ENCODE data around the gene HBS1L. TPM values are rescaled to one million over a fixed set of nuclear protein-coding genes. Genes with fewer than 3 reads are reported as not detected.

Gene HBS1L
- total and polyA plus RNA-seq, 9 donors, result 25.4 to 68.1 (median 55.9) TPM

DNA sequence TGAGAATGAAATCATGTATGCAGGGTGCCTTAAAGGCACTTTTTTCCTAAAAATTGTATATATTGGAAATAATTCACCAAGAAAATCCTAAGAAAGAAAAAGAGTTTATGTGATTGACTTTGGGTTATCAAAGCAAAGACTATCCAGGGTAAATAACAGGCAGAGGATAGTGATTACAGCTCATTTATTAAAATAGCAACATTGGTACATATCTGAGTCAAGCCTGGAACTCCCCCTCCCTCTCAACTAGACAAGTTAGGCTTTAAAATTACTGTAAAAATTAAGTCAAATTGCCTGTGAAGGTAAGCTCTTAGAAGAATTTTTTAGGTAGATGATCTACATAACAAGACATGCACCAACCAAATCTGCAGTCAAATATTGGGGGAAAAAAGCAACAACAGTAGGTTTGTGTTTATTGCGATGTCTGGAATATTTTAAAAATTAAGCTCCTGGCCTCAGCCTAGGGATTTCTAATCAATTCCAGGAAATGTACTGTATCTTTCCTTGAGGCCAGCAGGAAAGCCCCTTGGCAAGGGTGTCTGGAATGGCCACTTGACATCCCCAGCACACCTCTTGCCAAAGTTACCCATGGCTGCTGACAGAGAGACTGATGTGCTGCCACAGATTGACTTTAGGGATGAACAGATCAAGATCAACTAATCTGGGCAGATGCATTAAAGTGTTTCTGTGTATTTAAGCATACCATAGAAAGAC lies 31.2 kb upstream of the HBS1L start:
- DNase-seq, result no peak
- Histone ChIP-seq H3K9me3 (no peaks in the 10 kb centered on the region), H3K36me3 (no peaks in the 10 kb centered on the region), H3K27me3 (no peaks in the 10 kb centered on the region), H3K4me3 (no peak overlapping the region), H3K4me1 (ENCODE audit: insufficient read depth) (no peaks in the 10 kb centered on the region), H3K27ac (no peak overlapping the region)
- no peak for TF ChIP-seq POLR2A (IDR thresholded peaks at IDR 0.05)
- no peak for TF ChIP-seq EP300 (IDR thresholded peaks at IDR 0.05)
- TF ChIP-seq CTCF (IDR thresholded peaks at IDR 0.05), result no peak
- intact Hi-C loops (cut with DNase I), result no loop called here
- WGBS, 3 donors, result 84 to 93% (median 86%) methylated on average over 1 of the region's 1 CpG

GRCh38 chr6:135084916-135085269 lies 30.3 kb upstream of the HBS1L start:
- intact Hi-C loops (cut with DNase I), result no loop called here
- no peak for TF ChIP-seq POLR2A (IDR thresholded peaks at IDR 0.05)
- TF ChIP-seq EP300 (IDR thresholded peaks at IDR 0.05), result no peak
- TF ChIP-seq CTCF (IDR thresholded peaks at IDR 0.05), result no peak
- Histone ChIP-seq H3K4me1 (ENCODE audit: insufficient read depth) (no peaks in the 10 kb centered on the region), H3K9me3 (no peaks in the 10 kb centered on the region), H3K36me3 (no peaks in the 10 kb centered on the region), H3K27me3 (no peaks in the 10 kb centered on the region), H3K27ac (no peak overlapping the region), H3K4me3 (no peak overlapping the region)
- no peak for DNase-seq
- WGBS, 3 donors, result 84 to 95% (median 85%) methylated on average over 1 of the region's 1 CpG

DNA sequence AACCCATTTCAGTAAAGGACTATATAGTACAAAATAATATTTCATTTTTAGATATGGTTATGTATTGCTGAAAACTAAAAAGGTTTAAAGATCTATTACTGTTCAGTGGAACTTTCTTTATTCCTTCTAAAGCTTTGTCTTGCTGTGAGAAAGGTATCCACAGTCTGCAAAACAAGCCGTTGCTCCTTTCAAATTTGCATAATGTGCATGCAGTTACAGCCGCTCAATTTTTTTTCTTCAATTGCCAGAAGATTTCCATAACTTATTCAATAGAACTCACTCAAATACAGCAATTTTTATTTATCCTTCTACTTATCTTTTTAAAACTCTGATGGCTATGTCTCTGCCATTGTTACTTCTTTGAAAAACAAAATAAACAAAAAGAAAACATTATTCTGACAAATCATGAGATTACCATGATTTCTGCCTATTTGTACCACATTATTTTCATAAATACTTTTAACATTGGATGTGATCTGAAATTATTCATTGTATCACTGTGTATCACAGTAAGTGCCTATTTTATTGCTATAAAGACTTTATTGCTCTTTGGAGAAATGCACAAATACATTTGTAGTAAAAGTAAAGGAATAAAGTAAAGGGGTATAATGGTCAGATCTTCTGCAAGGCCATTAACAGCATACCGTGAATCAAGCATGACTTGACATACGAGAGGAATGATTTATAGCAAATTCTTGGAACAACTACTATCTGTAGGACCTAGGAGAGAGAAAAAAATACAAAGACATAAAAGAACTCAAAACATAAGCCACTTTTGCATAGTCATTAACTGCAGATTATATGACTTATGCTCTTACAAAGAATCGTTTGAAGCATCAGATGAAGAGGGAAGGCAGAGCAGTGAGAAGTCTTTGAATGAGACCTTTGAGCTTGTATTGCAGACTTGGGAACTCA lies 29.6 kb upstream of the HBS1L start:
- 18 to 33% (median 28%) methylated on average over 5 of the region's 5 CpGs for WGBS, 3 donors
- H3K27me3 ChIP-seq, result no peaks in the 10 kb centered on the region

DNA sequence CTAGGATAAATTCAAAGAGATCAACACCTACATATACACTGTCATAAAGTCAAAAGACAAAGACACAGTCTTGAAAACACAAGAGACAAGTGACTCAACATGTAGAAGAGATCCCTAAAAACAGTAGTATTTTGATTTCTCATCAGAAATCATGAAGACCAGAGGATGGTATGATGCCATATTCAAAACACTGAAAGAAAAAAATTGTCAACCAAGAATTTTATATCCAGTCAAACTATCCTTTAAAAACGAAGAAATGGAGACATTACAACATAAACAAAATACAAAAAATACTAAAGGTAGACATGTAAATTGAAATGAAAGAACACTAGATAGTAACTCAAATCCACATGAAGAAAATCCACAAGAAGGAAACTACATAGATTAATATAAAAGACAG lies 27.3 kb upstream of the HBS1L start:
- Histone ChIP-seq H3K9me3 (no peaks in the 10 kb centered on the region), H3K27me3 (no peaks in the 10 kb centered on the region), H3K27ac (no peak overlapping the region), H3K4me3 (no peak overlapping the region), H3K4me1 (ENCODE audit: insufficient read depth) (no peaks in the 10 kb centered on the region), H3K36me3 (no peaks in the 10 kb centered on the region)
- WGBS, 3 donors, result 56 to 68% (median 61%) methylated on average over 1 of the region's 1 CpG
- intact Hi-C loops (cut with DNase I), result no loop called here
- no peak for TF ChIP-seq EP300 (IDR thresholded peaks at IDR 0.05)
- no peak for TF ChIP-seq POLR2A (IDR thresholded peaks at IDR 0.05)
- no peak for TF ChIP-seq CTCF (IDR thresholded peaks at IDR 0.05)
- DNase-seq, result no peak

More for the DNA sequence above, 29.6 kb upstream of the HBS1L start:
- no peak for TF ChIP-seq CTCF (IDR thresholded peaks at IDR 0.05)
- no peak for TF ChIP-seq POLR2A (IDR thresholded peaks at IDR 0.05)
- no peak for TF ChIP-seq EP300 (IDR thresholded peaks at IDR 0.05)
- no peak for DNase-seq
- H3K9me3 ChIP-seq, result no peaks in the 10 kb centered on the region
- no peaks in the 10 kb centered on the region for H3K4me1 ChIP-seq (ENCODE audit: insufficient read depth)
- no peak overlapping the region for H3K4me3 ChIP-seq
- intact Hi-C loops (cut with DNase I), result no loop called here
- H3K27ac ChIP-seq, result no peak overlapping the region
- H3K36me3 ChIP-seq, result no peaks in the 10 kb centered on the region

Measured in ovary (tissue), 9 donors.